Activated T-cell treated with anti-CD3 and anti-CD28 coated beads, Interleukin-2, amount 50 U/mL, for 4 hours (primary cell): ENCODE measurements around the gene INTS13. TPM values are rescaled to one million over a fixed set of nuclear protein-coding genes. Genes with fewer than 3 reads are reported as not detected.

Experiments used
- ATAC-seq, 2 donors: fragments of 200-7000 bp; cut with Tn5 transposase; one replicate each; pipeline ENCODE4 v1.10.0; 2021
- DNase-seq: peaks from one replicate; pipeline ENCODE4 v3.0.0-alpha.2; 2020
- H3K27me3 Mint-ChIP-seq: one replicate; pipeline ENCODE4 v1.8.0; 2021; ENCODE audit warnings: low read depth, mixed read lengths
- H3K36me3 Mint-ChIP-seq: one replicate; pipeline ENCODE4 v1.8.0; 2022; ENCODE audit warnings: mixed read lengths; ENCODE audit not compliant: insufficient read depth
- H3K4me1 Mint-ChIP-seq: one replicate; pipeline ENCODE4 v1.8.0; 2021; ENCODE audit warnings: low read depth, mixed read lengths
- H3K4me3 Mint-ChIP-seq: one replicate; pipeline ENCODE4 v1.8.0; 2021; ENCODE audit warnings: mild to moderate bottlenecking, moderate library complexity, mixed read lengths
- H3K9me3 Mint-ChIP-seq: one replicate; pipeline ENCODE4 v1.8.0; 2021; ENCODE audit warnings: mixed read lengths
- total RNA-seq, 3 donors: library from RNA; stranded (reverse); gene quantifications; one replicate each; pipeline ENCODE4 v1.2.1, GENCODE V29; 2021

INTS13 gene
- total RNA-seq, 3 donors from 2014 or later = 52.1 to 59.0 (median 55.6) TPM

DNA sequence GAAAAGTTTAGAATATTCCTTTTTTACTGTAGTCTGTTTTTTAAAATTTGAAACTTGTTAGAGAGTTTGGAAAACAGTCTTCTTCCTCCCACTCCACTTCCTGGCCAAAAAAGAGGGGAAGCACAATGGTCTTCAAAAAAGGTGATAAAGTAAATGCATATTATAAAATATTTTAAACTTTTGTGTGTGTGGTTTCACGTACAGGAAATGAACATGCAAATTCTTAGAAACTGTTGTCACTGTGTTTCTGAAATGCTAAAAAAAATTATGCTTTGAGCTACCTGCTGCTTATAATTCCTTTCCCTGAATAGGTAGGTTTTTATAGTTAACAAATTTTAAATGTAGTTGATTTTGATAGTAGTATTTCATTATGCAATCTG is 3.4 kb upstream of the INTS13 start:
- DNase-seq (no peak), ATAC-seq (no peak)
- Mint-ChIP-seq H3K4me1 (peaks cover 52% of the 10 kb centered on the region), H3K36me3 (peaks cover 6% of the 10 kb centered on the region), H3K27me3 (no peaks in the 10 kb centered on the region), H3K4me3 (peak overlapping the region; percentile 99), H3K9me3 (no peaks in the 10 kb centered on the region)

DNA sequence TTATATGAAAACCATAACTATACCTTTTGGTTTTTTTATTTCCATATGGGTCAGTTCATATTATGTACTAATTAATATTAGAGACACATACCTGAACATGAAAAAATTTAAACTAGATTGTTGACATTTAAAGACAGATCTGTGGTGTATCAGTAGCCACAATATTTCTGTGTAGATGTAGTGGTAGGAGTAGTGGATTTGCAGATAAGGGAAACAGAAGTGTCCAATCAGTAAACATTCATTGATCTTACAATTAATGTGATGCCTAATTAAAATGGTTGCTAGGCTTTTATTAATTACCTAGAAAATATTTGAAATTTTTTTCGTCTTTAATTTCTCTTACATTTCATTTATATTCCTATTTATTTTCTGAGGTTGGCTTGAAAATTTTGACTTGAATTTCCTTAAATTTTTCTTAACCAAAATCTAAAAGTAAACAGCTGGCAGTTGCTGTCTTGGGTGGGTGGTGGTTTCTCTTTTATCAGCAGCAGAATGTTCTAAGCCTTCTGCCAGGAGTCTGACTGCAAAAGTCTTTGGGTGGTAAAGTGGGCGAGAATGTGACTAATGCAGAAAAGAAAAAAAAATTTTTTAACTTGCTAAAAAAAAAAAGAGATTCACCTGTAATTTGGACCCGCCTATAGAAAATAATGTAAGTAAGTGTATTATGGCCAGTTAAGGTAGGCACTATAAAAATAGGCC is 2.9 kb upstream of the INTS13 start:
- Mint-ChIP-seq H3K4me3 (peak overlapping the region; percentile 99), H3K9me3 (no peaks in the 10 kb centered on the region), H3K36me3 (peaks cover 6% of the 10 kb centered on the region), H3K4me1 (peaks cover 53% of the 10 kb centered on the region), H3K27me3 (no peaks in the 10 kb centered on the region)
- DNase-seq = peak; percentile 23
- ATAC-seq = no peak

DNA sequence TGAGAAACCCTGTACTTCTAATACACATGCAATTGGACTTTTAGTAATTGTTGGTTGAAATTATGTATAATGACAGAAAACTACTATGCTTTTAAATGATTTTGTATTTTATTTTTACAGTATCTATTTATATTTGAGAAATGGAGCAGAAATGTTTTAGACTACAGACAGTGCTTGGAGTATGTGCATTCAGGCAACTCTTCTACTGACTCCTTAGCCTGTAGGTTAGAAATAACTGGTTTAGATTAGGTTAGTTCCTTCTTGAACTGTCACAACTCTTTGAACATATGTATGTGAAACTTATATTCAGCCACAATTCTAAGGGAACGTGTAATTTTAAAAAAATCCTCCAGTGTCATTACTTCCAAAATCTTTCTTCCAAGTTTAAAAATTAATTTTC is 2.2 kb upstream of the INTS13 start:
- H3K27me3 Mint-ChIP-seq = no peaks in the 10 kb centered on the region
- H3K4me3 Mint-ChIP-seq = peak overlapping the region; percentile 99
- no peaks in the 10 kb centered on the region for H3K9me3 Mint-ChIP-seq
- ATAC-seq (no peak), DNase-seq (no peak)
- H3K36me3 Mint-ChIP-seq = peaks cover 6% of the 10 kb centered on the region
- peaks cover 57% of the 10 kb centered on the region for H3K4me1 Mint-ChIP-seq

DNA sequence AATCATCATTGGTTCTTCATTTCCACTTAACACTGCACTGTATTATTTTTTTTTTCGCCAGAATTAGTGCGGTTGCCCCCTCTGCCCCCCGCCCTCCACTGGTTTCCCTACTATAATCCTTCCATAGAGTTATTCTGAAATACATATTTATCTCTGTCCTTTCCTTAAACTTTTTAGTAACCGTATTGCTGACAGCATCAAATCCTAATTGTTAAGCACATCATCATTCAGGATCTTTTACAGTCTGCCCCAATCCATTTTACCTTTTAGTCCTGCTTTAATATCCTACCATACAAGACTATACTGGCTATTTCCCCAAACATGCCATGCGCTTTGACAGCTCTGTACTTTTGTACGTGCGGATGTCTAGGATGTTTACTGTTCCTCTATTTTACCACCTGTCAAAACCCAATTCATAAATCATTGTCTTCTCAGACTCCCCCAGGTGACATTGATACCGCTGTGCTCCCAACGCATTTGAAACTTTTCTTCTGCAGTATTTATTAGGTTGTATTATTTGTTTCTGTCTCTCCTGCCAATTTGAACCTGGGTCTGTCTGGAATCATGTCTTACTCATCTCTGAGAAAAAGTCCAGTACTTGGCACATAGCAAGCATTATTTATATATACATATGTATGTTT is 1.5 kb upstream of the INTS13 start:
- Mint-ChIP-seq H3K36me3 (peaks cover 9% of the 10 kb centered on the region), H3K4me3 (peak overlapping the region; percentile 99), H3K27me3 (no peaks in the 10 kb centered on the region), H3K4me1 (peaks cover 61% of the 10 kb centered on the region), H3K9me3 (no peaks in the 10 kb centered on the region)
- DNase-seq (no peak), ATAC-seq (no peak)

DNA sequence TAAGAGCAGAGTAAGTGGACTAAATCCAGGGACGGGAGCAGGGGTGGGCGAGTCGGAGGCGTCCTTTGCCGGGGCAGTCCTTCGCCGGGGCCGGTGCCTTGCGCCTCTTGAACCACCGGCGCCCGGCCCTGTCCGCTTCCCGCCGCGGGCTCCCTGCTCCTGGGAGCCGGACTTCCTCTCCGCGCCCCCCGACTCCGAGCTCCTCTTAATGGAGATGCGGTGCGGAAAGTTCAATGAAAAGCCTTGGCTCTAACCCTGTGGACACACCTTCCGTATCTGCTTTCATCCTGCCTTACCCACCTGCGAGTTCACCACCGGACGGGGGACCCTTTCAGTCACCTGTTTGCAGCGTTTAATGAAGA is 901 bp upstream of the INTS13 start:
- H3K27me3 Mint-ChIP-seq = no peaks in the 10 kb centered on the region
- ATAC-seq (peak; percentile 4 to 11), DNase-seq (no peak)
- peak overlapping the region; percentile 99 for H3K4me3 Mint-ChIP-seq
- peaks cover 9% of the 10 kb centered on the region for H3K36me3 Mint-ChIP-seq
- H3K9me3 Mint-ChIP-seq = no peaks in the 10 kb centered on the region
- peaks cover 61% of the 10 kb centered on the region for H3K4me1 Mint-ChIP-seq

- DNase-seq = no peak
- Mint-ChIP-seq H3K4me1 (peaks cover 61% of the 10 kb centered on the region), H3K27me3 (no peaks in the 10 kb centered on the region), H3K4me3 (peak overlapping the region; percentile 99), H3K9me3 (no peaks in the 10 kb centered on the region), H3K36me3 (peaks cover 18% of the 10 kb centered on the region)
- ATAC-seq = no peak
Observed at GRCh38 chr12:26937443-26937862, 328 bp downstream of the INTS13 start.

DNA sequence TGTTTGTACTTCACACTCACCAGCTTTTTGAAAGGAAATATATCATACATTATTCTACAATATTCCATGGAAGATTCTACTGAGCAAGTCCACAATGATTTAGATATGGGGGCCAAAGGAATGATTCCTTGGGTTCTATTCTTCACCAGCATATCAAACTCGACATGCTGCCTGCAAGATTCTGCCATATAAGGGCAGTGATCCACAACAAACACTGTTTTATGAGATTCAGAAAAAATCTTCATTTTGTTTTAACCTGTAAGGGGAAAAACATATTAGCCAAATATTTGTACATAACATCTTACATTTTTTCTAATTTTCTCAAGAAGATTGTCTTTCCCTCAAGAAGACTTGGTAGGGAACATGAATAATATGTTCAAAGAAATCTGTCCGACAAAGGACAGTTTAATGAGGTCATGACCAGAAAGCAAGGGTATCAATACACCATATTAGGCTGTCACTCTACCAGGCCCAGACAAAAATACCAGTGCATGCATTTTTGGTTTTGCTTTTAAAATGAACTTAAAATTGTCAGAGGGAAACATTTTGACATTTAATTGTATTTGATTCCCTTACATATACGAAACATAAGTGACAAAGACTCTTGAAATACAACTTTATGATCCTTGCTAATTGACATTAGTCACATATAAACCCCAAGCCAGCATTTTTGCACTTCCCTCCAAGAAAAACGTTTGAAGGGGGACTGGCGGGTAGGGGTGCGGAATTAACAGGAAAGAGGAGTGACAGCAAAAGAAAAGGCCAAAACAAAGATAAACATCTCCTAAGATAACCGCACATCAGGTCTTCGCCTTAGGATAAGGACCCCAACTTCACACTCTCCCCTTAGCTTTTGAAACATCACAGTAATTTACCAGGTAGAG is 980 bp downstream of the INTS13 start:
- peaks cover 61% of the 10 kb centered on the region for H3K4me1 Mint-ChIP-seq

DNA sequence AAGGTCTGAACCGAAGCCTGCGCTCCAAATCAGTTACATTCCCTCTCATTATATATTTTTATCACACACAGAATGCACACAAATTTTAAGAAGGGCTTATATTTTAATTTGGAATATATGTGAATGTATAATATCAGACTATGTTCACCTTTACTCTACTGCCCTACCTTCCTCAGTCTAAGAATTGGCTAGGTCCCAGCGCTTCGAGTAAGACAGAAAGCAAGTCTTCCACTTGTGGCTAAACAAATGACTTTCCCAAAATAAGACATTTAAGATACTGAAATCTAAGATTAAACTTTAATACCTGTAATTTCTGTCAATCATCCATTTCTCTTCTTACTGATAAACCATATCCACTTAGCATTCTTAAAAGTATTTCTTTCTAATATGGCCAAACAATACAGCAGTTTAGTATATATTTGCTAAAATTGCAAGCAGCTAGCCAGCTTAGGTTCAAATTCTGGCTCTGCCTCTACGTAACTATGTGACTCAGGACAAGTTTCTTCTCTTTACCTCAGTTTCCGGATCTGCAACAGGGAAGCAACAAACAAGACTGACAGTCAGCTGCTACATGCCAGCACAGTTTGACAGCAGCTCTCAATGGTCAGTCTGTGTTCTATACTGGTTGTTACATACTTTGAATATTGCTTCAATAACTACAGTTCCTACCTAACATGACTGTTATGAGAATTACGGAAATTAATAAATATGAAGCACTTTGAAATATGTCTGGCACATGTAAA is 2.0 kb downstream of the INTS13 start:
- no peak for DNase-seq
- ATAC-seq = no peak
- peak overlapping the region; percentile 99 for H3K4me3 Mint-ChIP-seq
- no peaks in the 10 kb centered on the region for H3K27me3 Mint-ChIP-seq
- H3K9me3 Mint-ChIP-seq = no peaks in the 10 kb centered on the region
- H3K36me3 Mint-ChIP-seq = peaks cover 22% of the 10 kb centered on the region
- peaks cover 55% of the 10 kb centered on the region for H3K4me1 Mint-ChIP-seq

More for the DNA sequence above, 980 bp downstream of the INTS13 start:
- no peak for ATAC-seq
- Mint-ChIP-seq H3K9me3 (no peaks in the 10 kb centered on the region), H3K36me3 (peaks cover 20% of the 10 kb centered on the region), H3K4me3 (peak overlapping the region; percentile 99), H3K27me3 (no peaks in the 10 kb centered on the region)
- DNase-seq = no peak

DNA sequence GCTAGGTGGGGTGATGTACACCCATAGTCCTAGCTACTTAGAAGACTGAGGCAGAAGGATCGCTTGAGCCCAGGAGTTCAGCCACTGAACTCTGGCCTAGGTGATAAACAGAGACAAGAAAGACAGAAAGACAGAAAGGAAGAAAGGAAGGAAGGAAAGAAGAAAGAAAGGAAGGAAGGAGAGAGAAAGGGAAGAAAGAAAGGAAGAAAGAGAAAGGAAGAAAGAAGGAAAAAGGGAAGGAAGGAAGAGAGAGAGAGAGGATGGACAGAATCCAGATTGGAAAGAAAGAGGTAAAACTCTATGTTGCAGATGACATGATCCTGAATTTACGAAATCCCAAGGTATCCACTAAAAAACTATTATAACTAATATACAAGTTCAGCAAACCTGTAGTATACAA is 8.2 kb downstream of the INTS13 start:
- no peak for ATAC-seq
- no peak overlapping the region for H3K4me3 Mint-ChIP-seq
- H3K4me1 Mint-ChIP-seq = peaks cover 36% of the 10 kb centered on the region
- DNase-seq = no peak
- H3K27me3 Mint-ChIP-seq = no peaks in the 10 kb centered on the region
- peaks cover 44% of the 10 kb centered on the region for H3K36me3 Mint-ChIP-seq
- H3K9me3 Mint-ChIP-seq = no peaks in the 10 kb centered on the region

- no peak overlapping the region for H3K4me3 Mint-ChIP-seq
- H3K4me1 Mint-ChIP-seq = peaks cover 27% of the 10 kb centered on the region
- peaks cover 37% of the 10 kb centered on the region for H3K36me3 Mint-ChIP-seq
Observed at GRCh38 chr12:26928661-26929060, 9.1 kb downstream of the INTS13 start.

DNA sequence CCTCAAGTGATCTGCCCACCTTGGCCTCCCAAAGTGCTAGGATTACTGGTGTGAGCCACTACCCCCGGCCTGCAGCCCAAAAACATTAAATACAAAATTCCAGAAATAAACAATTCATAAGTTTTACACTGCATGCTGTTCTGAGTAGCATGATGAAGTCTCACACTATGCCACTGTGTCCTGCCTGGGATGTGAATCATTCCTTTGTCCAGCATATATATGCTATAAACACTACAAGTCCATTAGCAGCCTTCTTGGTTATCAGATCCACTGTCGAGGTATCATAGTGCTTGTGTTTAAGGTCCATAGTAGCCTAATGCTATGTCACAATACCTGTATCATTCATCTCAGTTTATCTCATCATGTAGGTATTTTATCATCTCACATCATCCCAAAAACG is 15.9 kb downstream of the INTS13 start:
- ATAC-seq (no peak), DNase-seq (no peak)
- H3K36me3 Mint-ChIP-seq = peaks cover 41% of the 10 kb centered on the region
- no peaks in the 10 kb centered on the region for H3K9me3 Mint-ChIP-seq
- H3K4me3 Mint-ChIP-seq = no peak overlapping the region
- H3K27me3 Mint-ChIP-seq = no peaks in the 10 kb centered on the region
- no peaks in the 10 kb centered on the region for H3K4me1 Mint-ChIP-seq

More at GRCh38 chr12:26928661-26929060, 9.1 kb downstream of the INTS13 start:
- Mint-ChIP-seq H3K9me3 (no peaks in the 10 kb centered on the region), H3K27me3 (no peaks in the 10 kb centered on the region)
- DNase-seq = no peak
- no peak for ATAC-seq

DNA sequence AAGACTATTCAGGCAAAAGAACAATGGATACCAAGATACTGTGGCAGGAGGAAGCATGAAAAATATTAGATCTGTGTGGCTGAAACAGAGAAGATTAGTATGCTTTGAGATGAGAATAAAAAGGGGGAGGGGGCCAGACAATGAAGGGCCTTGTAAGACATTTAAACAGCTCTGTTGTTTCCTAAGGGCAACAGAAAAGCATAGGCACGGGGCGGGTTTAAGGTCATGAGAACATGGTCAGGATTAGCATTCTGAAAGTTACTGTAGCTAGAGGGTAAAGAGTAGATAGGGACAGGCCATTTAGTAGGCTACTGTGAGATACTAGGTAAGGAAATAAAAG is 18.6 kb downstream of the INTS13 start:
- ATAC-seq (no peak), DNase-seq (no peak)
- Mint-ChIP-seq H3K4me3 (no peak overlapping the region), H3K36me3 (peaks cover 46% of the 10 kb centered on the region), H3K27me3 (no peaks in the 10 kb centered on the region), H3K4me1 (no peaks in the 10 kb centered on the region), H3K9me3 (no peaks in the 10 kb centered on the region)

DNA sequence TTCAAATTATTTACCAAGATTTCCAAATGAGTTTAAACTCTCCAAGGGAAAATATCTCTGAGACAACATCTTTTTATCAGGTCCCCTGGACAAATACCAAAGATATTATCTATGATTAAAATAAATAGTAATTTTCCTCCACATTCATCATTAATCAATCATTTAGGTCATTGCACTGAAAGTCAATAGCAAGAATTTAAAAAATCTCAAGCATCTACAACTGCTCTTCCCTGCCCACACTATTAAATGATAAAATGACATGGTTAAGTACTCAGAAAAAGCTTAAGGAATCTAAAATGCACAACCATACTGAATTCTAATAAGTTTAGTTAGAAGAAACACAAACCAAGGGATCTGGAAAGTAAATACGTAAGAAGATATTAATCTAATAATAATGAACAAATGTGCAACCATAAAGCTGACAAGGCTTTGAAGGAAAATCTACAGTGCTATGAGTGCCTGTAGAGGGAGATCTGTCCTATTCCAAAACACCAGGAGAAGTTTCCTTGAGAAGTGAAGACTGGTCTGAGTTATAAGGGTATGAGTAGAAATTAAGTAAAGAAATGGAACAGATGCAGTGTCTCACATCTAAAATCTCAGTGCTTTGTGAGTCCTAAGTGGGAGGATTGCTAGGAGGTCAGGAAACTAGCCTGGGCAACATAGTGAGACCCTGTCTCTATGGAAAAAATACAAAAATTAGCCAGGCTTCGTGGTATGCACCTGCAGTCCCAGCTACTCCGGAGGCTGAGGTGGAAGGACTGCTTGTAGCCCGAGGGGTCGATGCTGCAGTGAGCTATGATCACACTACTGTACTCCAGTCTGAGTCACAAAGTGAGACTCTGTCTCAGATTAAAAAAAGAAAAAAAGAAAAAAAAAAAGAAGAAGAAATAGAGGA is 19.2 kb downstream of the INTS13 start:
- H3K36me3 Mint-ChIP-seq = peaks cover 47% of the 10 kb centered on the region
- DNase-seq (no peak), ATAC-seq (no peak)
- H3K27me3 Mint-ChIP-seq = no peaks in the 10 kb centered on the region
- H3K4me3 Mint-ChIP-seq = no peak overlapping the region
- H3K4me1 Mint-ChIP-seq = no peaks in the 10 kb centered on the region
- no peaks in the 10 kb centered on the region for H3K9me3 Mint-ChIP-seq
